Measurements from ENCODE around the gene WDR53. TPM values are rescaled to one million over a fixed set of nuclear protein-coding genes. Genes with fewer than 3 reads are reported as not detected.
"Not testable (repeated sequence)": the region's sequence is repeated elsewhere in the genome, so short reads cannot be mapped to it uniquely, and the experiment has no call there.

WDR53 gene
- total RNA-seq, 1 donor from 2014 or later = 11.0 TPM

GRCh38 chr3:196572389-196572788 lies 4.0 kb upstream of the WDR53 start:
- no peak for DNase-seq (ENCODE audit: low read depth)
- no peaks in the 10 kb centered on the region for H3K9me3 ChIP-seq (ENCODE audit: insufficient read depth, low read depth, low read length)
- no peak overlapping the region for H3K4me3 ChIP-seq (ENCODE audit: insufficient read depth, low read depth, low read length)
- no peak overlapping the region for H3K4me2 ChIP-seq (ENCODE audit: low read length)
- H3K27ac ChIP-seq (ENCODE audit: low read depth, low read length) = no peak overlapping the region
- peaks cover 13% of the 10 kb centered on the region for H3K4me1 ChIP-seq (ENCODE audit: insufficient read depth, low read length)
- H4K20me1 ChIP-seq (ENCODE audit: insufficient read depth, low read length) = peaks cover 45% of the 10 kb centered on the region
- no peak overlapping the region for H2AFZ ChIP-seq (ENCODE audit: low read depth, low read length)
- TF ChIP-seq CTCF (IDR thresholded peaks at IDR 0.05; ENCODE audit: insufficient read depth, low read depth, low read length) = no peak
- FAIRE-seq = no peak
- H3K36me3 ChIP-seq (ENCODE audit: insufficient read depth, low read length) = no peaks in the 10 kb centered on the region
- H3K9ac ChIP-seq (ENCODE audit: low read length) = no peak overlapping the region
- H3K79me2 ChIP-seq (ENCODE audit: insufficient read depth, low read length) = peaks cover 89% of the 10 kb centered on the region
- H3K4me3 Mint-ChIP-seq (ENCODE audit: unreplicated experiment) = no peak overlapping the region
- H3K4me1 Mint-ChIP-seq (ENCODE audit: low read depth, unreplicated experiment) = peaks cover 9% of the 10 kb centered on the region
- no peaks in the 10 kb centered on the region for H3K27me3 ChIP-seq (ENCODE audit: insufficient read depth, low read length)
- no peaks in the 10 kb centered on the region for H3K9me3 Mint-ChIP-seq (ENCODE audit: unreplicated experiment)
- peaks cover 3% of the 10 kb centered on the region for H3K36me3 Mint-ChIP-seq (ENCODE audit: low read depth, unreplicated experiment)
- no peak overlapping the region for H3K27ac Mint-ChIP-seq (ENCODE audit: unreplicated experiment)
- no peaks in the 10 kb centered on the region for H3K27me3 Mint-ChIP-seq (ENCODE audit: low read depth, unreplicated experiment)

GRCh38 chr3:196570332-196570731 lies 2.0 kb upstream of the WDR53 start:
- not testable (repeated sequence) for H3K27me3 Mint-ChIP-seq (ENCODE audit: low read depth, unreplicated experiment); H3K9ac ChIP-seq (ENCODE audit: low read length); H3K4me1 Mint-ChIP-seq (ENCODE audit: low read depth, unreplicated experiment); H3K9me3 Mint-ChIP-seq (ENCODE audit: unreplicated experiment); H3K9me3 ChIP-seq (ENCODE audit: insufficient read depth, low read depth, low read length); FAIRE-seq; H3K27ac ChIP-seq (ENCODE audit: low read depth, low read length); H3K27ac Mint-ChIP-seq (ENCODE audit: unreplicated experiment); H3K27me3 ChIP-seq (ENCODE audit: insufficient read depth, low read length); DNase-seq (ENCODE audit: low read depth); H2AFZ ChIP-seq (ENCODE audit: low read depth, low read length); H3K4me3 ChIP-seq (ENCODE audit: insufficient read depth, low read depth, low read length); H3K36me3 ChIP-seq (ENCODE audit: insufficient read depth, low read length); H3K36me3 Mint-ChIP-seq (ENCODE audit: low read depth, unreplicated experiment)
- Histone ChIP-seq H3K79me2 (ENCODE audit: insufficient read depth, low read length) (peaks cover 80% of the 10 kb centered on the region), H3K4me2 (ENCODE audit: low read length) (peak overlapping the region; percentile 93), H4K20me1 (ENCODE audit: insufficient read depth, low read length) (peaks cover 41% of the 10 kb centered on the region), H3K4me1 (ENCODE audit: insufficient read depth, low read length) (peaks cover 14% of the 10 kb centered on the region)
- peak overlapping the region; percentile 93 for H3K4me3 Mint-ChIP-seq (ENCODE audit: unreplicated experiment)

GRCh38 chr3:196569003-196569516 lies 706 bp upstream of the WDR53 start:
- Mint-ChIP-seq H3K36me3 (ENCODE audit: low read depth, unreplicated experiment) (peaks cover 3% of the 10 kb centered on the region), H3K27me3 (ENCODE audit: low read depth, unreplicated experiment) (no peaks in the 10 kb centered on the region), H3K27ac (ENCODE audit: unreplicated experiment) (peak overlapping the region; percentile 56), H3K4me1 (ENCODE audit: low read depth, unreplicated experiment) (peaks cover 9% of the 10 kb centered on the region), H3K9me3 (ENCODE audit: unreplicated experiment) (no peaks in the 10 kb centered on the region), H3K4me3 (ENCODE audit: unreplicated experiment) (peak overlapping the region; percentile 93)
- peak overlapping the region; percentile 31 for H3K27ac ChIP-seq (ENCODE audit: low read depth, low read length)
- peaks cover 33% of the 10 kb centered on the region for H4K20me1 ChIP-seq (ENCODE audit: insufficient read depth, low read length)
- H3K27me3 ChIP-seq (ENCODE audit: insufficient read depth, low read length) = no peaks in the 10 kb centered on the region
- H3K4me2 ChIP-seq (ENCODE audit: low read length) = peak overlapping the region; percentile 93
- H3K9me3 ChIP-seq (ENCODE audit: insufficient read depth, low read depth, low read length) = no peaks in the 10 kb centered on the region
- TF ChIP-seq EZH2 (IDR thresholded peaks at IDR 0.05; ENCODE audit: insufficient read depth, low read length) = no peak
- H3K4me1 ChIP-seq (ENCODE audit: insufficient read depth, low read length) = peaks cover 14% of the 10 kb centered on the region
- H2AFZ ChIP-seq (ENCODE audit: low read depth, low read length) = peak overlapping the region; percentile 100
- H3K79me2 ChIP-seq (ENCODE audit: insufficient read depth, low read length) = peaks cover 69% of the 10 kb centered on the region
- no peak for FAIRE-seq
- no peaks in the 10 kb centered on the region for H3K36me3 ChIP-seq (ENCODE audit: insufficient read depth, low read length)
- DNase-seq (ENCODE audit: low read depth) = peak; percentile 30
- peak overlapping the region; percentile 100 for H3K4me3 ChIP-seq (ENCODE audit: insufficient read depth, low read depth, low read length)
- peak overlapping the region; percentile 97 for H3K9ac ChIP-seq (ENCODE audit: low read length)

Data from astrocyte (in vitro differentiated cells and primary cell).